ENCODE measurements around the gene RBM47. TPM values are rescaled to one million over a fixed set of nuclear protein-coding genes. Genes with fewer than 3 reads are reported as not detected.

Gene RBM47
- total and polyA plus RNA-seq, 12 donors, result 0.41 to 14.0 (median 2.1) TPM

DNA sequence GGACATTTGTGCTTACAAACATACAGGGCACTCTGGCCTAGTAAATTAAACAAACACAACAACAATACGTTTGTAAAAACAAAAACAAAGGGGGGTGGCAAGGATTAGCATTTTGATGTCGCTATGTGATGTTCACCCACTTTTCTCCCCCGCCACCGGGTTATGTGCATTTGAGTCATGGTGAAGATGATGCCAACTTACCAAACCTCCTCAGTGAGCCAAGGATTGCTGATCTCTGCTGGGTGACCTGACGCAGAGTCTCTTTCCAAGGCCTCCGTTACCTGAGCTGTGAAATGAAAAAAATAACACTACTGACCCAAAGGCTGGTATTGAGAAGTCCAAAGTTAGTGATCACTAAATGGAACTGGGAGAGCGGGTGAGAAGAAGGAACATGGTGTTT lies 85.4 kb downstream of the RBM47 start:
- intact Hi-C loops (cut with DNase I), result no loop called here
- H3K27ac ChIP-seq, result no peak overlapping the region
- ATAC-seq (no peak), DNase-seq (no peak)
- peaks cover 0 to 19% (median 0%) of the 10 kb centered on the region in 9 donors for H3K36me3 ChIP-seq
- 89 to 92% methylated on average over 7 of the region's 7 CpGs for WGBS, 2 donors
- peaks cover 0 to 20% (median 0%) of the 10 kb centered on the region in 9 donors for H3K4me1 ChIP-seq
- H3K4me3 ChIP-seq, result no peak overlapping the region
- TF ChIP-seq, protein P1, sequence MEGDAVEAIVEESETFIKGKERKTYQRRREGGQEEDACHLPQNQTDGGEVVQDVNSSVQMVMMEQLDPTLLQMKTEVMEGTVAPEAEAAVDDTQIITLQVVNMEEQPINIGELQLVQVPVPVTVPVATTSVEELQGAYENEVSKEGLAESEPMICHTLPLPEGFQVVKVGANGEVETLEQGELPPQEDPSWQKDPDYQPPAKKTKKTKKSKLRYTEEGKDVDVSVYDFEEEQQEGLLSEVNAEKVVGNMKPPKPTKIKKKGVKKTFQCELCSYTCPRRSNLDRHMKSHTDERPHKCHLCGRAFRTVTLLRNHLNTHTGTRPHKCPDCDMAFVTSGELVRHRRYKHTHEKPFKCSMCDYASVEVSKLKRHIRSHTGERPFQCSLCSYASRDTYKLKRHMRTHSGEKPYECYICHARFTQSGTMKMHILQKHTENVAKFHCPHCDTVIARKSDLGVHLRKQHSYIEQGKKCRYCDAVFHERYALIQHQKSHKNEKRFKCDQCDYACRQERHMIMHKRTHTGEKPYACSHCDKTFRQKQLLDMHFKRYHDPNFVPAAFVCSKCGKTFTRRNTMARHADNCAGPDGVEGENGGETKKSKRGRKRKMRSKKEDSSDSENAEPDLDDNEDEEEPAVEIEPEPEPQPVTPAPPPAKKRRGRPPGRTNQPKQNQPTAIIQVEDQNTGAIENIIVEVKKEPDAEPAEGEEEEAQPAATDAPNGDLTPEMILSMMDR (IDR thresholded peaks at IDR 0.05), result no peak
- H3K9me3 ChIP-seq, result no peaks in the 10 kb centered on the region
- no peaks in the 10 kb centered on the region for H3K27me3 ChIP-seq

GRCh38 chr4:40540800-40541199 lies 88.9 kb downstream of the RBM47 start:
- intact Hi-C loops (cut with DNase I), result no loop called here
- Histone ChIP-seq H3K4me3 (no peak overlapping the region), H3K9me3 (no peaks in the 10 kb centered on the region), H3K36me3 (peaks cover 0 to 17% (median 0%) of the 10 kb centered on the region in 9 donors), H3K4me1 (no peaks in the 10 kb centered on the region), H3K27me3 (no peaks in the 10 kb centered on the region), H3K27ac (no peak overlapping the region)
- no peak for DNase-seq
- no peak for ATAC-seq
- 83 to 86% methylated on average over 7 of the region's 7 CpGs for WGBS, 2 donors
- TF ChIP-seq, protein P1 (IDR thresholded peaks at IDR 0.05), result no peak

- TF ChIP-seq, protein P1 (IDR thresholded peaks at IDR 0.05), result no peak
- DNase-seq (no peak), ATAC-seq (no peak)
- no peak overlapping the region for H3K4me3 ChIP-seq
- no peak overlapping the region for H3K27ac ChIP-seq
- 76 to 84% methylated on average over 4 of the region's 4 CpGs for WGBS, 2 donors
- no peaks in the 10 kb centered on the region for H3K4me1 ChIP-seq
- peaks cover 0 to 5% (median 0%) of the 10 kb centered on the region in 9 donors for H3K36me3 ChIP-seq
- no peaks in the 10 kb centered on the region for H3K27me3 ChIP-seq
- intact Hi-C loops (cut with DNase I), result loop anchor here in 1 of 10 donors (10.0 kb wide), 1 partner anchor 871 kb away; no protein-coding TSS in a partner anchor
- no peaks in the 10 kb centered on the region for H3K9me3 ChIP-seq
Observed at GRCh38 chr4:40536032-40536431, 93.6 kb downstream of the RBM47 start.

DNA sequence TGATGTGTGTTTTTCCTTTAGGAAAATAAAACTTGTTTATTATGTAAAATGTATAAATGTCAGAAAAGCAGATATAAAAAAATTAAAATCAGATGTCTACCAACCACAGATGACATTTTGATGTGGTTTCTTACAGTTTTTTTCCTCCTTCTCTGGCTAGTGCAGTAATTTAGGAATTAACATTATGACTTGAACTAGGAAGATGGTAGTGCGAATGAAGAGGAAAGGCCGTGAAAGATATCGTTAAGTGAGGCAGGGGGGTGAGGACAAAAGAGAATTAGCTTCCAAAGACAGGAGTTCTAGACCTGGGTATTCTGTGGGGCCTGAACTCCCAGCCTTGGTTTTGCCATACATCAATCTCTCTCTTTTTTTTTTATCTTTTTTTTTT lies 98.0 kb downstream of the RBM47 start:
- Histone ChIP-seq H3K27me3 (no peaks in the 10 kb centered on the region), H3K36me3 (peaks cover 0 to 6% (median 0%) of the 10 kb centered on the region in 9 donors), H3K9me3 (no peaks in the 10 kb centered on the region), H3K27ac (no peak overlapping the region), H3K4me3 (no peak overlapping the region), H3K4me1 (peaks cover 0 to under 1% (median 0%) of the 10 kb centered on the region in 9 donors)
- TF ChIP-seq, protein P1 (IDR thresholded peaks at IDR 0.05), result no peak
- 86 to 90% methylated on average over 3 of the region's 3 CpGs for WGBS, 2 donors
- no peak for ATAC-seq
- DNase-seq, result no peak
- intact Hi-C loops (cut with DNase I), result loop anchor here in 1 of 10 donors (10.0 kb wide), 1 partner anchor 867 kb away; no protein-coding TSS in a partner anchor
